Raji (cell line): Measurements from ENCODE around the gene ATP5F1B.

Experiments
- POLR2A ChIP-seq: IDR thresholded peaks from 2 replicates; pipeline ENCODE4 v1.6.1; 2011; ENCODE audit warnings: low read depth, low read length, control low read depth; ENCODE audit not compliant: insufficient read depth

Gene ATP5F1B

GRCh38 chr12:56601503-56601902, 44.3 kb downstream of the ATP5F1B start:
- TF ChIP-seq POLR2A: no peak

GRCh38 chr12:56600753-56601152, 45.0 kb downstream of the ATP5F1B start:
- TF ChIP-seq POLR2A: no peak

GRCh38 chr12:56599797-56600196, 46.0 kb downstream of the ATP5F1B start:
- TF ChIP-seq POLR2A: no peak

GRCh38 chr12:56599041-56599440, 46.7 kb downstream of the ATP5F1B start:
- no peak for TF ChIP-seq POLR2A

GRCh38 chr12:56596815-56597214, 49.0 kb downstream of the ATP5F1B start:
- TF ChIP-seq POLR2A: no peak

- no peak for TF ChIP-seq POLR2A
These were observed 51.7 kb downstream of the ATP5F1B start for GRCh38 chr12:56593909-56594621.

- TF ChIP-seq POLR2A: no peak
These were observed 53.8 kb downstream of the ATP5F1B start for GRCh38 chr12:56591961-56592360.

GRCh38 chr12:56591126-56591525, 54.7 kb downstream of the ATP5F1B start:
- TF ChIP-seq POLR2A: no peak

- no peak for TF ChIP-seq POLR2A
These were observed 55.5 kb downstream of the ATP5F1B start for GRCh38 chr12:56590237-56590830.

- TF ChIP-seq POLR2A: no peak
These were observed 56.0 kb downstream of the ATP5F1B start for GRCh38 chr12:56589783-56590182.
